Stimulated activated CD8-positive, alpha-beta memory T cell treated with anti-CD3 and anti-CD28 coated beads, Interleukin-4, amount 100 ng/mL, for 48 hours (primary cell): ENCODE results near the gene MCMBP.
"Not testable (repeated sequence)": the region's sequence is repeated elsewhere in the genome, so short reads cannot be mapped to it uniquely, and the experiment has no call there.

Experiments used
- DNase-seq: peaks from one replicate; pipeline ENCODE4 v3.0.0-alpha.2; 2020

The MCMBP gene

DNA sequence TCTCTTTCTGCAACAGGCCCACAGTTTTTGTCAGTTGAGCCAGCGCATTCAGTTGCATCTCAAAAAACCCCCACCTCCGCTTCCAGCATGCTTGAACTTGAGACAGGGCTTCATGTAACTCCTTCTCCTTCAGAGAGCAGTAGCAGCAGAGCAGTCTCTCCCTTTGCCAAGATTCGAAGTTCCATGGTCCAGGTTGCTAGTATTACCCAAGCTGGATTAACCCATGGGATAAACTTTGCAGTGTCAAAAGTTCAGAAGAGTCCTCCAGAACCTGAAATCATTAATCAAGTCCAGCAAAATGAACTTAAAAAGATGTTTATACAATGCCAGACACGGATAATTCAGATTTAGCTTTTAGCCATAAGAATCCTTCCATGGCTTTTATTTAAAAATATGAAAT, 45.2 kb downstream of the MCMBP start:
- DNase-seq, result no peak

DNA sequence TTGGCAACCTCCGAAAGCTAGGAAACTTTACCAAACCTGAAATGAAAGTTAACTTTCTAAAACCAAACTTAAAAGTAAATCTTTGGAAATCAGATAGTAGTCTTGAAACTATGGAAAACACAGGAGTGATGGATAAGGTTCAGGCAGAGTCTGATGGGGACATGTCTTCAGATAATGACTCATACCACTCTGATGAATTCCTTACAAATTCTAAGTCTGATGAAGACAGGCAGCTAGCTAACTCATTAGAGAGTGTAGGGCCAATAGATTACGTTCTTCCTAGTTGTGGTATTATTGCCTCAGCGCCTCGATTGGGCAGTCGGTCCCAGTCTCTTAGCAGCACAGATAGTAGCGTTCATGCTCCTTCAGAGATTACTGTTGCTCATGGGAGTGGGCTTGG, 45.9 kb downstream of the MCMBP start:
- DNase-seq, result no peak

DNA sequence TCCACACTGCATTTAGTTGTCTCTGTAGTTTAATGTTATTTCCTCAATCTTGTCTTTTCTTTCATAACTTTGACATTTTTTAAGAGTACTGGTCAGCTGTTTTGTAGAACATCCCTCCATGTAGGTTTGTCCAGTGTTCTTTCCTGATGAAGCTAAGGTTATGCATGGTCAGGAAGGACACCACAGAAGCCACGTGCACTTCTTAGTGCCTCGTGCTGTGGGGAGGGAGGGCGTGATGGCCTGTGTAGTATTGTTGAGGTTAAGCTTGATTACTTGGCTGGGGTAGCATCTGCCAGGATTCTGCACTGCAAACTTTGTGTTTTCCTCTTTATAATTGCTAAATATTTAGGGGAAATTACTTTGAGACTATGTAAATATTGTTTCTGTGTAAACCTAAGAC, 48.3 kb downstream of the MCMBP start:
- DNase-seq, result no peak

DNA sequence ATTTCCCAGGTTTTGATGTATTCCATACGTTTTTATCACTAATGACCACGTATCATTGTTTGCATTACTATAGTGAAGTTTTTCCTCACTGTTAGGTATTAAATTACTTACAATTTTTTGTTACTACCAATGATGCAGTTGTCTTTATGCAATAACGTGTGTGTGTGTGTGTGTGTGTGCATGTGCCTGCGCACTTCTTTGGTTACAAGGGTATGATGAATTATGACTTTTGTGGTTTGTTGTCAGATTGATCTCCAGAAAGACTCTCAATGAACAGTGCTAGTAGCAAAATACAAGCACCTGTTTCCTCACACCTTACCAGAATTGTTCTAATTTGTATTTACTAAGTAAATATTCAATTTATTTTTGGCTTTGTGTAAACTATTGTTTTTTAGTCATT, 51.5 kb downstream of the MCMBP start:
- DNase-seq, result no peak

DNA sequence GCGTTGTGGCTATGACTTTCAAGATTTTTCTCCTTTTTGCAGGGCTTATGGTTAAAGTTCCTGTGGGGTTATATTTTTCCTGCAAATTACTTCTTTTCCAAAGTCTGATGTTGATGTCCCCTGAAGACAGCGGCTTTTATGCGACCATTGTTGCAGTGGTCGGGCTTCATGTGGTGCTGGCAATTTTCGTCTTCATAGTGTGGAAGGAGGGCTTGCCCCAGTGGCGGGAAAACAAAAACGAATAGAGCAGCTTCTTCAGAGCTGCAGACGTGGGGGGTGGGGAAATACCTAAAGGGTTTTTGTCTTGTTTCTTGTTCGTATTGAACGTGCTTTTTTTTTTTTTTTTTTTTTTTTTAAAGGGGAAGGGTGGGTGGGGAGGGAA, 53.8 kb downstream of the MCMBP start:
- DNase-seq, result no peak

DNA sequence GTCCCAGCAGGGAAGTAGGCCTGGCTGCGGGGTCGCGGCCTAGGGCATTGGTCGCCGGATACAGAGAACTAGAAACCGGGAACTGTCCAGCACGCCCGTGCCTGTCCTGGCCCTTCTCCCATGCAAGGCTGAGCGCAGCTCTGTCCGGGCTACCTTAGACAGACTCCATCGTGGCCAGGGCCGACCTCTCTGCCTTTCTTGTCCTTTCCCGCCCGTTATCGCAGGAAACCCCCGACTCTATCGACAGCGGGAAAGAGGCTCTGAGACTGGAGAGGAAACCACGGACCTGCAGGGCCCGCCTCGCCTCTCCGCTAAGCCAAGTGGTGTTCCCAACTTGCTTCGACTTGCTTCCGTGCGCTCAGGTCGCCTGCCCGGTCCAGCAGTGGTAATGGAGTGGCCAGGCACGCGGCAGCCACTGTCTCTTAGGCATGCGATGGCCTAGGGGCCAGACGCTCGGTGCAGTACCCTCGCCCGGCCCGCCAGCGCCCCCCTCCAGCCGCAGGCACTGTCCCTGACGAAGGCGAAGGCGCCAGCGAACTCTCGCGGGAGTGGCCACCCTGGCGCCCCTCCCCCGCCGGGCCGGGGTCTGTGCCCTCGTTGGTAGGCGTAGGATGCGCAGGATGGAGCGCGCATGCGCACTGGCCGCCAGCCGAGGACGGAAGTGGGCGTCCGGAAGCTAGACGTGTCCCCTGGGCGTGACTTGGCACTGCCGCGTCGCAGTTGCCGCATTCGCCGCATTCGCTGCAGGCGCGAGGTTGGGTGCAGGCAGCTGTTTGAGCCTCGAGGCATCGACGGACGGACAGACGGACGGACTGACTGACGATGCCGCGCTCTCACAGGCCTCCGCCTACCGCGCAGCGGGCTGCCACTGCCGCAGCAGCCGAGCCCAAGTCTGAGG, 54.4 kb downstream of the MCMBP start:
- no peak for DNase-seq

DNA sequence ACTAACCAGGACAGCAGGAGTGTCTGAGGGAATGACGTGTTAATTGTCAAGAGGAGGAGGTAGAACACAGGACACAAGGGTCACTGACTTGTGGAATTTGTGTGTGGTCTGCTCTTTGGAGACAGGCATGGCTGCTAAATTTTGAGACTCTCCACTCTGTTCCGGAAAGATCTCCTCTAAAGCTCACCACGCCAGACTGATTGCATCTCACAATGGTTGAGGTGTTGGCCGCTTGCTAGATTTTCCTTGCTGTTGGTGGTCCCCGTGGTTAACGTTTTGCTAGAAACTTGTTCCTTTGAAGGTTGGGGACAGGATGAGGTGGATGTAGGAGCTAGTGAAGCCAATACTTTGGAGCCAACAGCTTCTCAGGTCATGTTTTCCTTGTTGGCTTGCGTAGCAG, 57.0 kb downstream of the MCMBP start:
- DNase-seq, result no peak

DNA sequence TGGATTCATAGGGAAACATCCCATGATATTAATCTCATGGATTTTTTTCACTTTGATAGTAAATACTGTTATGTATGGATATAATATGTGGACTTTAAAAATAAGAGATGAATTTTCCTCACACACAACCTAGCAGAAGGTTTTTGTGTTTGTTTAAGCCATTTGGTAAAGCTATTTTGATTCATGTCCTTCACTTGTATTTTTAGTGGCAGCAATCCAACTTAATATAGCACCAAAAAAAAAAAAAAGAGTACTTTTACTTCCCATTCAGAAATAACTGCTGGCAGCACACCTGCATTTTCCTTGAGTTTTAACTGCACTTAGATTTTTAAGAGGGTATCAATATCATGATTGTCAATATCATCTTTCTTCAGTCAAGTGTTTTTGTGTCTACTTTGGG, 60.0 kb downstream of the MCMBP start:
- DNase-seq, result no peak

DNA sequence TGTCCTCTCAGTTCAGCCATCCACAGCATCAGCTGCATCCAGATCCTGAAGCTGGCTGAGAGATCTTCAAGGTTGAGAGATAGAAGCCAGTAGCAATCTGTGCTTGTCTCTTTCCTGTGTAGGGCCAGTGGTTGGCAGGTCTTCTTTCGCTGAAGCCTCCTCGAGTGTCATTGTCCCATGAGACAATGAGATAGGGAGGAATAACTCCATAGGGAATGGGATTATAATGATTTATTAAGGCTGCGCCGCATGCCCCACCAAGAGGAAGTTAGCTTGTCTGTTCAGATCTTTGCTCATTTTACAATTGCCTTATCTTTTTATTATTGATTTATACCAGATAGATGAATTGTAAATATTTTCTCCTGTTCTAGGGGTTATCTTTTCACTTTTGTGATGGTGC, 61.5 kb downstream of the MCMBP start:
- no peak for DNase-seq

DNA sequence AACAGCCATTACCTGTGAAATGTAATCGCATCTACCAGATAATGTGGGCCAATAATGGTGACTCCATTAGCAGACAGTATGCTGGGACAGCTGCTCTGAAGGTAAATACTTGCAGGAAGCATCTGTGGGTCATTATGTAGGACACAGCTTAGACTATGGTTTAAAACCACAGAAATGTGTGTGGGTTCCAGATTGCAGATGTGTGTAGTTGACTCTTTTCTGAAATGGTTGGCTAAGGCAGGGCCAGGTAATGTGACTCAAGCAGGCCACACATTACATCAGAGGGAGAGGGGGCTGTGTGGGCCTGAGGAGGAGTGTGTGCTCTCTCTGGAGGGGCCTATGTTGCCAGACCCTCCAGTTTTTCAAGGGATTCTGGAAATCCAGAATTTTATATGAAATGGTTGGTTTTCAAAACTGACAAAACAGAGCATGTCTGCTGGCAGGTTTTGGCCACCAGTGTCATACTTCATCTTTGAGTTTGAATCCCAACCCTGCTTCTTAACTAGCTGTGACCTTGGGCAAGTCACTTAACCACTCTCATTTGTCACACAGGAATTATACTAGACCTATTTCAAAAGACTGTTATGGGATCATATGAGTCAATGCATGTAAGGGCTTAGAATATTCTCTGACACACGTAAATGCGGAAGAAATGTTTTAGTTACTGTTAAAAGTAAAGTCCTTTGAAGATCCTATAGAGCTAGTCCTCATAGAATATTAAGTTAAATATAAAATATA, 64.5 kb downstream of the MCMBP start:
- no peak for DNase-seq

DNA sequence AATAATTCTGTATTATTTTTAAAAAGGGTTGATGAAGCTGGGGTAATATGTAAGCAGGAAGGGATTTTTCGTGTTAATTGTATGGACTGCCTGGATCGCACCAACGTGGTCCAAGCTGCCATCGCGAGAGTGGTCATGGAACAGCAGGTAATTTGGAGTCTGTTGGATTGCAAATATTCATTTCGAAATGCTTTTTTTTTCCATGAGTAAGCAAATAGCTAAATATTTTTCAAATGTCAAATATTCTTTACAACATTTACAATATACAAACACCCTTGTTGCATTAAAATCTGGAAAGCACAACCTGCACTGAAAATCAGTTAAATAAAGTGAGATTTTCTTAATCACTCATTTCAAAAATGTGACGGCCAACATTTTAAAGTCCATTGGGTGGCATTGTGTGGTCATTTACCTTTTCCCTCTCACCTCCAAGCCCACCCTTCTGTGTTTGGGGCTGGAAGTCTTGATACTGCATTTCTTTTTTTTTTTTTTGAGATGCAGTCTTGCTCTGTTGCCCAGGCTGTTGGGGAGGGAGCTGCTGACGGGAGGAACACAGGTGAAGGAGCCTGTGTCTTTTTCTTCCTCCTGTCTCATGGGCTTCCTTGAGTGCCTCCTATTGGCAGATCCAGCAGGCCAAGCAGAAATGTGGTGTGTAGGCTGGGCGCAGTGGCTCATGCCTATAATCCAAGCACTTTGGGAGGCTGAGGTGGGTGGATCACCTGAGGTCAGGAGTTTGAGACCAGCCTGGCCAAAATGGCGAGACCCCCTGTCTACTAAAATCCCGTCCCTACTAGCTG, 66.1 kb downstream of the MCMBP start:
- no peak for DNase-seq

DNA sequence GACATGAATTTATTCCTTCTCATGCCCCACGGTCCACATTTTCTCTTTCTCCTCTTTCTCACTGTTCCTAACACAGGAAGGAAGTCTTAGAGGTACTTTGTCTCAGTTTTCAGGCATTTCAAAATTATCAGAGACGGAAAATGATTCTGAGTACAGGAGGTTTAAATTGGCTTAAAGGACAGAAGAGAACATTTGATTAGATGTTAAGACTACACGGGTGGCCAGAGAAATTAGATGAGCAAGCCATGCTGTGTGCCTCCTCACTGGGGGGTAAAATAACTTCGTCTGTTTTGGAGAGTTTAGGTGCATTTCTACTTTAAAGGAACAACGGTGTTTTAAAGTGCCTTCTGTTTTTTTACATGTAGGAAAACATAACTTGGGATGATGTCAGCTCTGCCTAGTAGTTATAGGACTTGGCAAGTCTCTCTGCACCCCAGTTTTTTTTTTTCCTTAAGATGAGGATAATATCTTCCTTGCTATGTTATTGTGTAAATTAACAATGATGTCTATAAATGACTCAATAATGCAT, 66.9 kb downstream of the MCMBP start:
- no peak for DNase-seq

DNA sequence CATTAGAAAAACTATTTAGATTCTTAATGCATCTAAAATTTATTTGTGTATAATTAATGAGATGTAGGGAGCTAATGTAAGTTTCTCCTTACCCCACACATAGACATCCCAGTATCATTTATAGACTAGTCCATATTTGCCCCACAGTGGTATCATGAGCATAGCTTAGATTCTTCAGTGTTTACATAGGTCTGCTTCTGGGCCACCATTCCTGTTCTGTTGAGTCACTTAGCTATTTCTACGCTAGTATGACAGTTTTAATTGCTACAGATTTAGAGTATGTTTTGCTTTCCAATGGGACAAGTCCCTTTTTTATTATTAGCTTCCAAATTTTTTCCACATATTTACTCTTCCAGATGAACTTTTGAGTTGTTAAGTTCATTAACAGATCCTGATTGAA, 69.4 kb downstream of the MCMBP start:
- no peak for DNase-seq

DNA sequence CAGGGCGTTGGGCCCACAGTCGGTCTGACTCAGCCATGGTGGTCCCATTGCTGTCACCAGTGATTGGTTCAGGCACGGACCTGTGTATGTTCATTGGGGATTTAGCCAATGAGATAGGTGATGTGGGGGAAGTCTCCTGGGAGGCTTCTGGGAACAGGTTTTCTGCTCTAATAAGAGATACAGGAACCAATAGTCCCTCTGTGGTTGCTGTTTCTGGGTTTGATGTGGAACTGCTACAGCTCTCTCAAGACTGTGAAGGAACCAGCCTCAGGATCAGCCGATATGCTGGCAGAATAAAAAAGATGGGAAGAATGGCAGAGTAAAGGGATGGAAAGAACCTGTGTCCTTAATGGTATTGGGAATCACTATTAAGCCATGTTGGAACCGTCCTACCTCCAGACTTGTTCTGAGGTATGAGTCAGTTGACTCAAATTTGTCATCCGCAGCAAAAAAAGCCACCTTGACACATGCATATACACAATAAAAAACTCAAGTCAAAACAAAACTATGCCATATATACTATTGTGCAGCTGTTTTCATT, 70.6 kb downstream of the MCMBP start:
- no peak for DNase-seq

DNA sequence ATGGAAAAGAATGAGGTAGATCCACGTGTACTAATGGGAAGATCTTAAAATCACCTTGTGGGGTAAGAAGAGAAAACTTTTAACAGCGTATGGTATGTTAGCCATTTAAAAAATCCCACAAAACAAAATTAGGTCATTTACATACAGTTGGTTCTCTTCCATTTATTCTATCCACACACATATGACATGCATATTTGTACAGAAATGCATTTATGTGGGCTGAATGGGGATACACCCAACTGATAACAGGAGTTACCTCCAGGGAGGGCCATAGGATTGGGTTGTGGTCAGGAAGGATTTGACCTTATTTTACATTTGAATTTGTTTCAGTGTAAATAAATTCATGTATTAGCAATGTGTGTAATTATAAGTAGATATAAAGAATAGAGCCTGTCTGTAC, 71.5 kb downstream of the MCMBP start:
- DNase-seq, result no peak

DNA sequence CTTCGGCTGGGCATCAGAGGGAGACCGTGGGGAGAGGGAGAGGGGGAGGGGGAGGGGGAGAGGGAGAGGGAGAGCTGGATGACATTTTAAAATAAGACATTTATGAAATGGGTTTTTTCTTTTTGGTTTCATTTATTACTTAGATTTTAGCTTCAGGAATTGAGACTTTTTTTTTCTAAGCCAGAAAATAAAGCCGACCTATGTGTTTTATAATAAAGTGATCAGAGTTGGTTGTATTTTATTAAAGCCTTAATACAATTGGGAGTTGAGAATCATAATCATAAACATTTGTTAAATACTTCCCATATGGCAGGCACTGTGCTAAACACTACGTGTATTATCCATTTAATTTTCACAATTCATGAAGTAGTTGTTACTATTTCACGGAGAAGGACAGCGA, 76.6 kb downstream of the MCMBP start:
- no peak for DNase-seq

DNA sequence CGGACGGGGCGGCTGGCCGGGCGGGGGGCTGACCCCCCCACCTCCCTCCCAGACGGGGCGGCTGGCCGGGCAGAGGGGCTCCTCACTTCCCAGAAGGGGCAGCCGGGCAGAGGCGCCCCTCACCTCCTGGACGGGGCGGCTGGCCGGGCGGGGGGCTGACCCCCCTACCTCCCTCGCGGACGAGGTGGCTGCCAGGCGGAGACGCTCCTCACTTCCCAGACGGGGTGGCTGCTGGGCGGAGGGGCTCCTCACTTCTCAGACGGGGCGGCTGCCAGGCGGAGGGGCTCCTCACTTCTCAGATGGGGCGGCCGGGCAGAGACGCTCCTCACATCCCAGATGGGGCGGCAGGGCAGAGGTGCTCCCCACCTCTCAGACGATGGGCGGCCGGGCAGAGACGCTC, 77.5 kb downstream of the MCMBP start:
- not testable (repeated sequence) for DNase-seq

DNA sequence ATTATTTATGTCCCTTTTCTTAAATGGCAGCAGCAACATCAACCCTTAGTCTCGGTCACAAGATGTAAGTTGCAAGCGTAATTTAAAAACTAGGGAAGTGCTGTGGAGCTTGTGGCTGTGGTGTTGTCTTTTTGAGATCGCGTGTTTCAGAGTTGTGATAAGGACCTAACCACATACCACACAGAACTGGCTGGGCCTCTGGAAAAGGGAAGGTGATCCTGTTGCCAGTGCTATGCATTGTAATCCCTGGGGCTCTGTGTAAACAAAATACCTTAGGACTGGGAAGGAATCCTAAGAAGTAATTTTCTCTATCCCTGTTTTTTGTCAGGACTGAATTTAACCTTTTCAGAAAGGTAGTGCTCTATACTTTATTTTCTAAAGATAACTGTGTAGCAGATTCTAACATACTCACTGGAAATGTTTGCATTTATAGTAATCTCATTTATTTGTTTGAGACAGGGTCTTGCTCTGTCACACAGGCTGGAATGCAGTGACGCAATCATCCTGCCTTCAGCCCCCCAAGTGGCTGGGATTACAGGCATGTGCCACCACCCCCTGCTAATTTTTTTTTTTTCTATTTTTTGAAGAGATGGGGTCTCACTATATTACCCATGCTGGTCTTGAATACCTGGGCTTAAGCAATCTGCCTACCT, 86.4 kb downstream of the MCMBP start:
- DNase-seq, result no peak

DNA sequence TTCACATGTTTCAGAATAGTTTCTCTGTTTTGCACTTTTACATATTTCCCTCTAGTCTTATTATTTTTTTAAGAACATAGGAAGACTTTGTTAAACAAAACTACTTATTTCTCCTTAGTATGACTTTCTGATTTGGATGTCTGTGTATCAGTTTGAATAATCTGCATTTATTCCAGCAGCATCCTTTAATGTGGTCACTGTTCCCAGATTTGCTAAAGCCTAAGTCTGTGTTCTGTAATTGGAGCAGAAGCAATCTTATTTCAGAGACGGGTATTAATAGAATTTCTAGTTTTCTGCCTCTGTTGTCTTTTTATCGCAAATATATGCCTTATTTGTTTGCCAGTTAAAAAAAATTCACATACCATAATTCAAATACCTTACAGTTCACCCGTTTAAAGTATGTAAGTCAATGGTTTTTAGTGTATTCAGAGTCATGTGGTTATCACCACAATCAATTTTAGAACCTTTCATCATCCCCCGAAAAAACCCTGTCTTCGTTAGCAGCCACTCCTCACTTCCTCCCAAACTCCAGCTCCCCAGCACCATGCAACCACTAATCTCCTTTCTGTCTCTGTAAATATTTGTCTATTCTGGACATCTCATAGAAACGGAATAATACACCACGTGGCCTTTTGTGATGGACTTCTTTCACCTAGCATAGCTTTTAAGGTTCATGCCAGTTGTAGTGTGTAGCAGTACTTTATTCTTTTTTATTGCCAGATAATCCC, 88.1 kb downstream of the MCMBP start:
- DNase-seq, result no peak

DNA sequence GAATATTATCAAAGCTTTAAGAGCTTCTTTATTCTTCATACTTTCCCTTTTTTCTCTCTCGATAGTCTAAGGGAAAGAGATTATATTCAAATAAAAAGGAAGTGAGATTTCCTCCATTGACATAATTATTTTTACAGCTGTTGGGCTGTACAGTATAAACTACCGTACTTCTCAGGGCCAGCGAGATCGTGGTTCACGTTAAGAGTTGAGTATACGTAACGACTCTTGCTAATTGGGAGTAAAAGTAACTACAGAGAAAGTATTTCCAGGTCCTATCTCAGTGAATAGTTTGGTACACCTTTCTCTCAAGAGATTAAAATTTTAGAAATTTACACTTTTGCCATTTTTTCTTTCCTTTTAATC, 89.0 kb downstream of the MCMBP start:
- no peak for DNase-seq

DNA sequence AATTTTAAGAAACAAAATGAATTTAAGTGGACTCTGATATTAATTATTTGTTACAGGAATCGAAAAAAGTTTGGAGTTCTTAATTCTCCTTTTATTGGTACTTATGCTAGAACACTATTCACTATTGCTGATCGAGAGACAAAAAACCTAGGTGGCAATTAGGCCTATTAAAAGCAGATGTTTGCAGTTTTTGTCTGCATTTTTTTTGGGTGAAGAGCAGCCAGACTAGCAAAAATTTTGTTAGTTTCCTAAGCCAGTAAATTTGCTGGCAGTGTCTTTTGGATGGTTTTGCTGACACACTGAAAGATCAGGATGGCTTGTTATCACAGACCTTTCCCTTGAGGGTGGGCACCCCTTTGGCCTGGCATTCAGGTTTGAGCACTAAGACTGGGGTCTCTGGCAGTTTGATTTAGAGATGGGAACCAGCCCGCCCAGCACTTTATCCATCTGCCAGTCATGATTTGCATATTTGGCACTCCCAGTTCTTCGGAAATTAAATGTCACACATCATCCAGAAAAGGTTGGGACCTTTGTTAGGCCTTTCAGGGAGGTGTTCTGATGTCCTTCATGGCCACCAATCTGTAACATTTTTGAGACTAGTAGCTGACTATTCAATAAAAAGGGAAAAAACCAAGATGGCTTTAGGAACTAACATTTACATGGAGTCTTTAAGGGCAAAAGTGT, 89.5 kb downstream of the MCMBP start:
- no peak for DNase-seq
